ELF-1 (cell line): ENCODE data around the gene SPOCD1.
A peak's percentile ranks its signal among the peaks of the same experiment; 100 is the strongest.

Experiments used
- DNase-seq: peaks from one replicate; pipeline ENCODE4 v3.0.0-alpha.2; 2016; ENCODE audit warnings: low read depth, low spot score

SPOCD1 gene

DNA sequence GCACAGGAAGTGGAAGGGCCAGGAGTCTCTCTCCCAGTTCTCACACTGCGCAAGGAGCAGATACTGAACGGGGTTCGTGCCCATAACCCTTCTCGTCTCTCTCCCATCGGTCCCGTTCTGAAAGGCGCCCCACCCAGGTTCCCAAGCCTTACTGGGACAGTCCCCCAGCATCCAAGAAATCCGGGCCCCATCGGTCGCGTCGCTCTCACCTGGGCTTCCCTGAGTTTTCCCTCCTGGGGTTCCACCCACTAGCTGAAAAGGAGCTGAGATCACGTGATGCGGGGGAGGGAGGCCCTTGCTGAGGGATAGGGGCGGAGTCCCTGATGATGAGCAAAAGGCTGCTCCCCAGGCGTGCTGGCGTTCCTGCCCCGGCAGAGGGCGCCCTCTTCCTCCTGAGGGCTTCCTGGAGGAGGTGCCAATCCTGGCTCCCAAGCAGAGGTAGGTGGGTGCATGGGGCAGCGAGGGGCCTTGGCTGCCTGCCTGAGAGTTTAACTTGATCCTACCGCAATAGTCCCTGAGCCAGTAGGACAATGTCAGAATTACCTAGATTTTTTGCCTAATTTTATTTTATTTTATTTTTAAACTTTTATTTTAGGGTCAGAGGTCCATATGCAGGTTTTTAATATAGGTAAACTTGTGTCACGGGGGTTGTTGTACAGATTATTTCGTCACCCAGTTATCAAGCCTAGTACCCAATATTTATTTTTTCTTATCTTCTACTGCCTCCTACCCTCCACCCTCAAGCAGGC, at the start of gene SPOCD1:
Gene SPOCD1, minus strand, starts transcription at position 271 of the 749 bp plus-strand sequence. CDS start 689 bp downstream, outside the sequence.
- peak; percentile 98 for DNase-seq

- DNase-seq, result no peak
Observed at GRCh38 chr1:31862071-31862470, 46.2 kb upstream of the SPOCD1 start.

GRCh38 chr1:31861346-31861745, 45.5 kb upstream of the SPOCD1 start:
- DNase-seq, result no peak

DNA sequence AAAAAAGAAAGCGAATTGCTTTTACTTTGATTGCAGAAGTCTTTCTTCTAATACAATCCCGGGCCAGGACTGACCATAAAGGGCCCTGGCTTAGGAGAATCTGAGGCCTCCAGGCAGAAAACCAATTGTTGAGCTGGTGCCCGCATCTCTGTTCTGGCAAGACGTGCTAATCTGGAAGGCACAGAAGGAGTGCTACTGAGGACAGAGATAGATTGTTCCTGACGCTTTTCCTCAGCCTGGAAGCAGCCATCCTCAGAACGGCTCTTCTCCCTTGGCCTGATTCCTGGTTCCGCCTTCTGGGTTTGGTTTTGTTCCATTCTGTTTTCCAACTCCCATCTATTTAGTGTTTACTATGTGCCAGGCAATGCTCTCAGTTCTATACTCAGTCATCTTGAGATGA, 44.8 kb upstream of the SPOCD1 start:
- DNase-seq, result no peak

DNA sequence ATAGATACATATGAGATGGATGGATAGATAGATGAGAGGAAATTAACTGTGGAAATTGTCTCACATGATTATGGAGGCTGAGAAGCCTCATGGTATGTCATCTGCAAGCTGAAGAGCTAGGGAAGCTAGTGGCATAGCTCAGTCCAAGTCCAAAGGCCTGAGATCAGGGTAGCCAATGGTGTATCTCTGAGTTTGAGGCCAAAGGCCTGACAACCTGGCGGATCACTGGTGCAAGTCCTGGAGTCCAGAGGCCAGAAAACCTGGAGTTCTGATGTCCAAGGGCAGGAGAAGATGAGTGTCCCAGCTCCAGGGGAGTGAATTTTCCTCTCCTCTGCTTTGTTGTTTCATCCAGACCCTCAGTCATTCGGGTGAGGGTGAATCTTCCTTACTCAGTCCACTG, 43.9 kb upstream of the SPOCD1 start:
- DNase-seq, result no peak

GRCh38 chr1:31859044-31859443, 43.2 kb upstream of the SPOCD1 start:
- DNase-seq, result no peak

DNA sequence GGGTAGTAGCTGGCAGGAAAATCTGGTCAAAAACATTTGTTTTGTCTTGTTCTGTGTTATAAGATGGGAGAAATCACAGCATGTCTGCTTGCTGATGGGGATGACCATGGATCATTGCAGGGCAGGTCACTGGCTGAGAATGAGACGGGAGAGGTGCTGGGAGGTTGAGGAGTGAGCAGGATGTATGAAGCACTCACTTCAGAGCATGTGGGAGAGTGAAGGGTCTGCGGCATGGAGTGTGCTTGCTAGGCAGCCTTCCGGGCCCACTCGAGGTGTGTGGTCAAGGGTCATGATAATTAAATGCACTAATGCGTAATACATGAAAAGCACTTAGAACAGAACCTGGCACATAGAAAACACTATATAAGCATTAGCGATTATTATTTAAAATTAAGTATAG, 42.0 kb upstream of the SPOCD1 start:
- DNase-seq, result no peak

- no peak for DNase-seq
Observed at GRCh38 chr1:31856140-31856539, 40.3 kb upstream of the SPOCD1 start.

- no peak for DNase-seq
Observed at GRCh38 chr1:31855038-31855845, 39.4 kb upstream of the SPOCD1 start.

- no peak for DNase-seq
Observed at GRCh38 chr1:31849653-31850052, 33.8 kb upstream of the SPOCD1 start.

DNA sequence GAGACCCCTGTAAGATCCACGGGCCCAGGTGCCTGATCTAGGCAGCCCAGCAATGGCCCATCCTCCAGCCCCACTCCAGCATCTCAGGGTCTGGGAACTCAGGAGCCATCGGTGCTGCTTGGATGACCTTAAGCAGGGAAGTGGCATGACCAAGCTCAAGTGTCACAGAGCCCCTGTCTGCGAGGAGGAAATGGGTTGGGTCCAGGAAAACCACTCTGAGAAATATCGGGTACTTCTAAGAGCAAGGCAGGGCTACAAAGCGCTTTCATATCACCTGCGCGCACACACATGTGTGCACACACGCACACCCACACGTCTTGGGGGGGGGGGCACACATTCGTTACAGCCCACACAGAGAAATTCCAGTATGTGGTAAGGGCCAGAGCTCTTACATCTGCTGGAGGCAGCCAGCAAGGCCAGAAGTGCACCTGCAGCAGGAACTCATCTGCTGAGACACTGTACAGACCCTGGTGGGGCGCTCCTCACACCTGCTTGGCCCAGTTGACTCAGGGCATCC, 32.6 kb upstream of the SPOCD1 start:
- no peak for DNase-seq

GRCh38 chr1:31846484-31846883, 30.7 kb upstream of the SPOCD1 start:
- no peak for DNase-seq

DNA sequence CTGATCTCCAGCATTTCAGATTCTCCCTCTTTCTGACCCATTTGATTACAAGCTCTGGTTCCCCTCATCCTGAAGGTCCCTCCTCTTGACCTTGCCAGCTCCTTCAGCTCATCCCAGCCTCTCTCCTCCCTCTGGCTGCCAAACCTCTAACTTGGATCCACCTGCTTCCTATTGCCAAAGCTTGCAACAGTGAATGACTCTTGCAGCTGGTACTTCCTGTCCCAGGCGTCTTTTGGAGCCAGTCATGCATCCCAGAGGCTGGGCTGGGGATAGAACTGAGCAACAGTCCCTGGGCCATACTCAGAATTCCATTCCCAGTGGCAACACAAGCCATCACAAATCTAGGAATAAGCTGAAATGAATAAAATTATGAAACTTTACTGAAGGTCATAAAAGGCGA, 27.7 kb upstream of the SPOCD1 start:
- no peak for DNase-seq

GRCh38 chr1:31839662-31840343, 24.0 kb upstream of the SPOCD1 start:
- DNase-seq, result no peak

GRCh38 chr1:31837451-31838158, 21.8 kb upstream of the SPOCD1 start:
- DNase-seq, result no peak

- no peak for DNase-seq
Observed at GRCh38 chr1:31836638-31837037, 20.8 kb upstream of the SPOCD1 start.

DNA sequence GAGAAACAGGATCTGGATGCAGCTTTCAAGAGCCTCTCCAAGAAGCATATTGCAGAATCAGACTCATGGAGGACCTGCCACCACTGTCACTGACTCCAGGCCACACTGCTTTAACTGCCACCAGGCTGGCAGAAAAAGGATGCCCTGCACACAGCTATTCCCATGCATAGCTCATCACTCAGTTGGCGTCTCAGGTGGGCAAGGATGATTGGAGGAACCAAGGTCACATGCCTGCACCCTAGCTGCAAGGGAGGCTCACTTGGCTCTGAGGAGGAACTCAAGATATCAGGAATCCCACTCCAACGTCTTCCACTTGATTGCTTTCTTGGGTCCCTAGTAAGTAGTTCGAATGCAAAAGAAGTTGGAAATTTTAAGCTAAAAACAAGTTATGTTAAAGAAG, 19.6 kb upstream of the SPOCD1 start:
- no peak for DNase-seq

DNA sequence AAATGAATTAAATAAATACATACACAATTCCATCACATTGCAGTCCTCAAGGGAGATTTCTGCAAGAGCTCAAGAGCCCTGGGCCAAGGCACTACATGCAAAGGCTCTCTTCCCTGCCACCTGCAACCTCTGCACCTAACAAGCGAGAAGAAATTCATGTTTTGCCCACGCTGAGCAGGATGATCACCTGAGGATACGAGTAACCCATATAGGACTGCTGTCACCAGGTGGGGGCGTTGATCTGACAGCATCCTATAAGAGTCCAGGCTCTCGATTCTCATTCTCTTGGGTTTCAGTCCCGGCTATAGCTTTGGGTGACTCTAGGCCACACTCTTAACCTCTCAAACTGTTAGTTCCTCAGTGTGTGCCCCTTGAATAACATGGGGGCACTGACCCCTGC, 18.7 kb upstream of the SPOCD1 start:
- no peak for DNase-seq

DNA sequence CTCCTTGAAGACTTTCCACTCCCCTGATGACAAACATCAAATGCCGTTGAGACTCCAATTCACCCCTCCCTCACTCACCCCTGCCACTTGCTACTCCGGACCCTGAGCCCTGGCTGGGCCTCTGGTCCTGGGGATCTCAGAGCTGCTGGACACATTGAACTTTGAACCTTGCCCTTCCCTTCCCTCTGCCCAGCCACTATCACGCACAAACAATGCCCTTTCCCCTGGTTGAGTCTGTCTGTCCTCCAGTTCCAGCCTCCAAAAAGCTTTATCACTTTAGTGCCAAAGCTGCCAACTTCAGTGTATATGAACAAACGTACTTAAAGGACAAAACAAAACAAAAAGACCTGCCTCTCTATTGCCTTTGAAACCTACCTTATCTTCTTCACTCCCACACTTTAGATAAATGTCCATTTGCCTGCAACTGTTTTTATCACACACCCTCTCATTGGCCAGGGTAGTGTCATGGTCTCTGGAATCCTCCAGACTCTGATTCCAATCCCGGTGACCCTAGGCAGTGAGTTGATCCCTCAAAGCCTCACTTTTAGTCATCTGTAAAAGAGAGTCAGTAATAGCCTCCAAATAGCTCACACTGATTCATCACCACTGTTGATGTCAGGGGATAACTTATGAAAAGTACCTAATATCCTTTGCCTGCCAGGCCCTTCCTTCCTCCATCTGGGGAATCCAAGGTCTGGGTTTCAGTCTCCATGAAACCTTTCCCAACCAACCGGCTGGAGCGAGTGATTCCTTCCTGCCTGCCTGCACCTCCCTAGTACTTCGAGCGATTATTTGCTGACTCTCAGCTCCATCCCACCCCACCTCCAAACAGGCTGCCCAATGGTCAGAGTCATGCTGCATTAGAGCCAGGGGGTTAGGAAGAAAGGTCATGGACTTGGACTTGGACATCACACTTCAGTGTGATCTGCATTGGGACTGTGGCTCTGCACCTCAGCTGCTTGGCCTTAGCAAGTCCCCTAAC, 15.9 kb upstream of the SPOCD1 start:
- no peak for DNase-seq

DNA sequence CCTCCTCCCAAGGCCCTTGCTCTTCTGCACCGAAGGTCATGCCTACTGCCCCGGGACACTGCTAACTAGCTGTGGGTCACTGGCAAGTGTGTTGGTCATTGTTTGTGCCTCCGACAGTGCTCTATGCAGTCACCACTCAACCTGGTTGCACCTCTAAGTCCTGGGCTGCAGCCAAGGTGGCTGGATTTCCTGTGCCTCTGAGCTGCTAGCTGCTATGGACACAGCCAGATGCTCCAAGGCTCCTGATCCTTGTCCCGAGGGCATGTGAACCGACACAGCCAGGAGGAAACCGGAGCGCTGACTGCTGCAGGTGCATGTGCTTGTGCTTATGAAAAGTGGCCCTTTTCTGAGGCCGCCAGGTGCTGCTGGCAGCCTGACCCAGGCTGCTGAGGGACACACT, 14.7 kb upstream of the SPOCD1 start:
- DNase-seq, result no peak
